Measurements from ENCODE around the gene SRL. TPM values are rescaled to one million over a fixed set of nuclear protein-coding genes. Genes with fewer than 3 reads are reported as not detected.

SRL gene
- polyA plus RNA-seq, 1 donor from 2014 or later, result not detected

GRCh38 chr16:4231886-4232285 lies 10.0 kb downstream of the SRL start:
- Histone ChIP-seq H3K4me3 (ENCODE audit: low read length) (no peak overlapping the region), H3F3A (ENCODE audit: insufficient read depth, low read length, poor library complexity, severe bottlenecking) (no peaks in the 10 kb centered on the region), H3K79me2 (replicated peaks; ENCODE audit: insufficient read depth, low read length) (no peaks in the 10 kb centered on the region), H3K9ac (ENCODE audit: low read length) (no peak overlapping the region), H3K9me2 (ENCODE audit: insufficient read depth, low read length) (no peaks in the 10 kb centered on the region), H2AFZ (ENCODE audit: low read depth, low read length) (no peak overlapping the region), H3K4me2 (ENCODE audit: low read length) (no peak overlapping the region), H4K20me1 (ENCODE audit: insufficient read depth) (no peaks in the 10 kb centered on the region), H3K36me3 (ENCODE audit: insufficient read depth, low read length) (no peaks in the 10 kb centered on the region), H3K9me3 (ENCODE audit: low read length) (no peaks in the 10 kb centered on the region), H3K27ac (ENCODE audit: low read length) (no peak overlapping the region), H3K27me3 (ENCODE audit: insufficient read depth, low read depth, low read length) (no peaks in the 10 kb centered on the region)
- TF ChIP-seq RAD21 (conservative IDR thresholded peaks at IDR 0.05) (no peak), CTCF (IDR thresholded peaks at IDR 0.05; ENCODE audit: poor library complexity, severe bottlenecking) (no peak), TAF1 (IDR thresholded peaks at IDR 0.05; ENCODE audit: low read depth) (no peak), MXI1 (conservative IDR thresholded peaks at IDR 0.05; ENCODE audit: poor library complexity, severe bottlenecking) (no peak), SMC3 (conservative IDR thresholded peaks at IDR 0.05; ENCODE audit: poor library complexity) (no peak), POLR2AphosphoS5 (IDR thresholded peaks at IDR 0.05) (no peak), EP300 (conservative IDR thresholded peaks at IDR 0.05; ENCODE audit: poor library complexity, severe bottlenecking) (no peak), REST (IDR thresholded peaks at IDR 0.05; ENCODE audit: borderline replicate concordance) (no peak), EZH2 (IDR thresholded peaks at IDR 0.05; ENCODE audit: borderline replicate concordance, insufficient read depth, low read length, poor library complexity, severe bottlenecking) (no peak)

DNA sequence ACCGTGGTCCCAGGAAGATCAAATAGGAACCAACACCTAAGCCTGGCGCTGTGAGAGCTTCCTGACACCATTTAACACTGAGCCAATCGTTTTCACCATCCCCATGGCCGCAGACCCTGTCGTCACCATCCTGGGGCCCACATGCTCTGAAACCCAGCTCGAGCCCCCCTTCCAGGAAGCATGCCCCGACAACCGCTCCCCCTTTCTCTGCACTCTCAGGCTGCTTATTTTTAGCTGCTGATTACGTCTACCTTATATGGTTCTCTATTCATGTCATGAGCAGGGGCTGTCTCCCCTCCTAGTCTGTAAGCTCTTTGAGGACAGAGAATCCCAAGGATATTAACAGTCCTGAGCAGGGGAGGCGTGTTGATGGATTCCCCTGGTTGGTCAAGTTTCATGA lies 10.5 kb downstream of the SRL start:
- no peak overlapping the region for H3K27ac ChIP-seq (ENCODE audit: low read length)
- no peaks in the 10 kb centered on the region for H3K79me2 ChIP-seq (replicated peaks; ENCODE audit: insufficient read depth, low read length)
- no peak overlapping the region for H3K4me2 ChIP-seq (ENCODE audit: low read length)
- H3K9me2 ChIP-seq (ENCODE audit: insufficient read depth, low read length), result no peaks in the 10 kb centered on the region
- H3K9me3 ChIP-seq (ENCODE audit: low read length), result no peaks in the 10 kb centered on the region
- no peaks in the 10 kb centered on the region for H4K20me1 ChIP-seq (ENCODE audit: insufficient read depth)
- no peaks in the 10 kb centered on the region for H3K36me3 ChIP-seq (ENCODE audit: insufficient read depth, low read length)
- H3K9ac ChIP-seq (ENCODE audit: low read length), result no peak overlapping the region
- H3K27me3 ChIP-seq (ENCODE audit: insufficient read depth, low read depth, low read length), result no peaks in the 10 kb centered on the region
- H2AFZ ChIP-seq (ENCODE audit: low read depth, low read length), result no peak overlapping the region
- TF ChIP-seq EZH2 (IDR thresholded peaks at IDR 0.05; ENCODE audit: borderline replicate concordance, insufficient read depth, low read length, poor library complexity, severe bottlenecking) (no peak), CTCF (IDR thresholded peaks at IDR 0.05; ENCODE audit: poor library complexity, severe bottlenecking) (no peak), REST (IDR thresholded peaks at IDR 0.05; ENCODE audit: borderline replicate concordance) (no peak), EP300 (conservative IDR thresholded peaks at IDR 0.05; ENCODE audit: poor library complexity, severe bottlenecking) (no peak), POLR2AphosphoS5 (IDR thresholded peaks at IDR 0.05) (no peak), SMC3 (conservative IDR thresholded peaks at IDR 0.05; ENCODE audit: poor library complexity) (no peak), RAD21 (conservative IDR thresholded peaks at IDR 0.05) (no peak)
- no peaks in the 10 kb centered on the region for H3F3A ChIP-seq (ENCODE audit: insufficient read depth, low read length, poor library complexity, severe bottlenecking)
- no peak overlapping the region for H3K4me3 ChIP-seq (ENCODE audit: low read length)
